GM15510 (cell line): Measurements from ENCODE around the gene ARHGAP30.

ENCODE experiments used
- POLR2A ChIP-seq: IDR thresholded peaks from 3 replicates; pipeline ENCODE4 v1.6.1; 2011; ENCODE audit warnings: borderline replicate concordance; ENCODE audit not compliant: insufficient read length; ENCODE audit errors: extremely low read depth

Gene ARHGAP30

GRCh38 chr1:161066694-161067093, 3.0 kb downstream of the ARHGAP30 start:
- no peak for TF ChIP-seq POLR2A

GRCh38 chr1:161061419-161061818, 8.3 kb downstream of the ARHGAP30 start:
- no peak for TF ChIP-seq POLR2A

- no peak for TF ChIP-seq POLR2A
These were observed 10.4 kb downstream of the ARHGAP30 start for GRCh38 chr1:161059293-161059692.

- no peak for TF ChIP-seq POLR2A
These were observed 14.9 kb downstream of the ARHGAP30 start for GRCh38 chr1:161054805-161055204.

- TF ChIP-seq POLR2A: no peak
These were observed 15.5 kb downstream of the ARHGAP30 start for GRCh38 chr1:161054232-161054631.

- no peak for TF ChIP-seq POLR2A
These were observed 16.8 kb downstream of the ARHGAP30 start for GRCh38 chr1:161052899-161053298.

- no peak for TF ChIP-seq POLR2A
These were observed 18.5 kb downstream of the ARHGAP30 start for GRCh38 chr1:161051219-161051618.

- no peak for TF ChIP-seq POLR2A
These were observed 20.6 kb downstream of the ARHGAP30 start for GRCh38 chr1:161048949-161049722.

- TF ChIP-seq POLR2A: no peak
These were observed 22.0 kb downstream of the ARHGAP30 start for GRCh38 chr1:161047436-161048420.

- no peak for TF ChIP-seq POLR2A
These were observed 23.0 kb downstream of the ARHGAP30 start for GRCh38 chr1:161046605-161047228.

- peak; percentile 69 for TF ChIP-seq POLR2A
These were observed 23.7 kb downstream of the ARHGAP30 start, which contains the start of gene USF1 for GRCh38 chr1:161045736-161046604. Gene USF1, minus strand, starts transcription at chr1:161045977. Its CDS starts 2,702 bp downstream, at chr1:161043275.

- TF ChIP-seq POLR2A: peak; percentile 42
These were observed 24.6 kb downstream of the ARHGAP30 start for GRCh38 chr1:161044908-161045735.

- TF ChIP-seq POLR2A: no peak
These were observed 25.2 kb downstream of the ARHGAP30 start for GRCh38 chr1:161044535-161044907.
